Activated T-cell treated with anti-CD3 and anti-CD28 coated beads for 24 hours (primary cell): ENCODE data around the gene CDC34.
A peak's percentile ranks its signal among the peaks of the same experiment; 100 is the strongest.
"Not testable (repeated sequence)": the region's sequence is repeated elsewhere in the genome, so short reads cannot be mapped to it uniquely, and the experiment has no call there.

ENCODE experiments used
- DNase-seq: peaks from one replicate; pipeline ENCODE4 v3.0.0-alpha.2; 2020; ENCODE audit warnings: low read depth

CDC34 gene

GRCh38 chr19:573519-573825 is 41.9 kb downstream of the CDC34 start:
- DNase-seq, result no peak

DNA sequence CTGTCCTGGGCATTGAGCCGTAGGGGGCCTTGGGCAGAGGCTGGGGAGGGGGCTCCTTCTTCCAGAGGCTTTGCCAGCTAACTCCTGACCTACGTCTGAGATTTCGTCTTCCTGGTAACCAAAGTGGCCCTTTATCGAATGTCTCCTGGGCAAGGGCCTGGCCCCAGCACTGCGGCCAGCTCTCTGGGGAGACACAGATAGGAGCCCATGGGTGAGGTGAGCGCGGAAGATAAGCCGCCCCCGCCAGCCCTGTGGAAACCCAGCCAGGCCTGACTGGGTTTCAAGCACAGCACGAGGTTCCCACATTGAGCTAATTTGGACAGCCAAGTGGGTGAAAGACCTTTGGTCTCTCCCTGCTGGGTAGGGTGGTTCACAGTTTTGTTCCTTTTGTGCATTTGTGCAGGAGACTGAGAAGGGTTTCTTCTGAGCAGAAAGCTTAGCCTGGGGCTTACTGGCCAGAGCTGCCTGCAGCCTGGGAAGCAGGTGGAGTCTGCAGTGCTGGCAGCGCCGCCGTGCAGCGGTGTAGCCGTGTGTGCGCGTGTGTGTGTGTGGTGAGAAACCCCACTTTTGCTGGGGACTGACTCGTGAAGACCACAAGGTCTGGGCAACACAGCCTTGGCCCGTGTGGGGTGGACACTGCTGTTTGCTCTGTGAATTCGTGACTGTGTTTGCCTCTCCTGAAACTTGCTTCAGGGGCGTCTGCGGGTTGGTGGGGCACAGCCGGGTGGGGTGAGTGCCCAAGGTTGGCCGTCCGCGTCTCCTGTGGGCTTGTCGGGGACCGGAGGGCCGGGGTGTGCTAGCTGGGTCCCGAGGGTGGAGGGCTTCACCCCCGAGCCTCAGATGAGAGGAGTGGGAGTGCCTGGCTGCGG is 43.3 kb downstream of the CDC34 start:
- no peak for DNase-seq

GRCh38 chr19:575527-576506 is 44.3 kb downstream of the CDC34 start:
- DNase-seq, result no peak

GRCh38 chr19:576768-577438 is 45.3 kb downstream of the CDC34 start:
- DNase-seq, result no peak

DNA sequence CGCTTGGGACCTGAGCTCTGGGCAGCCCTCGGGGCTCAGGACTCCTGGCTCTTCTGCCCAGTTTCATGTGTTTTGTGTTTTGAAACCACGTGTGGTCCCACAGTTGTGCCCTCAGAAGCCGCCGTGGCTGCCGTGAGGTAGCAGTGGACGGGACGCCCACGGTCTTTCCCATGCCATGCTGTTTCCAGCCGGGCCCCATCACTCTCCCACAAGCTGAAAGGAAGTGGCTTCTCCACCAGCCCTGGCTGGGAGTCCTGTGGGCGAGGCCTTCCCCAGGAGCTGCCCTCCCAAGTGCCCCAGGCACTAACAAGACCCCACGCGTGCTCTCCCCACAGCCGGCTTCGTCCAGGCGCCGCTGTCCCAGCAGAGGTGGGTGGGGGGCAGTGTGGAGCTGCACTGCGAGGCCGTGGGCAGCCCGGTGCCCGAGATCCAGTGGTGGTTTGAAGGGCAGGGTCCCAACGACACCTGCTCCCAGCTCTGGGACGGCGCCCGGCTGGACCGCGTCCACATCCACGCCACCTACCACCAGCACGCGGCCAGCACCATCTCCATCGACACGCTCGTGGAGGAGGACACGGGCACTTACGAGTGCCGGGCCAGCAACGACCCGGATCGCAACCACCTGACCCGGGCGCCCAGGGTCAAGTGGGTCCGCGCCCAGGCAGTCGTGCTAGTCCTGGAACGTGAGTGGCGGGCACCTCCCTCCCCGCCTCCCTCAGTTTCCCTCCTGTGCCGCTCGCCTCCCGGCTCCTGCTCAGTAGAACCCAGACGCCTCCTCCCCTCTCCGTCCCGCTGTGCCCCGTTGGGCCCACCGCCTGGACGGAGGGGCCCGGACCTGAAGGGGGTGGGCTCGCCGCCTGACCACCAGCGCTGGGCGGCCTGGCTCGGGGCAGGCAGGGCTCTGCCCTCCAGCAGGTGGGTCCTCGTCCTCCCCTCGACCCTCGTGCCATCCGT is 46.2 kb downstream of the CDC34 start:
- DNase-seq, result no peak

- DNase-seq, result no peak
Observed at GRCh38 chr19:579111-579841, 47.7 kb downstream of the CDC34 start.

GRCh38 chr19:579842-580155 is 48.2 kb downstream of the CDC34 start:
- DNase-seq, result no peak

GRCh38 chr19:580274-580835 is 48.8 kb downstream of the CDC34 start:
- DNase-seq, result no peak

DNA sequence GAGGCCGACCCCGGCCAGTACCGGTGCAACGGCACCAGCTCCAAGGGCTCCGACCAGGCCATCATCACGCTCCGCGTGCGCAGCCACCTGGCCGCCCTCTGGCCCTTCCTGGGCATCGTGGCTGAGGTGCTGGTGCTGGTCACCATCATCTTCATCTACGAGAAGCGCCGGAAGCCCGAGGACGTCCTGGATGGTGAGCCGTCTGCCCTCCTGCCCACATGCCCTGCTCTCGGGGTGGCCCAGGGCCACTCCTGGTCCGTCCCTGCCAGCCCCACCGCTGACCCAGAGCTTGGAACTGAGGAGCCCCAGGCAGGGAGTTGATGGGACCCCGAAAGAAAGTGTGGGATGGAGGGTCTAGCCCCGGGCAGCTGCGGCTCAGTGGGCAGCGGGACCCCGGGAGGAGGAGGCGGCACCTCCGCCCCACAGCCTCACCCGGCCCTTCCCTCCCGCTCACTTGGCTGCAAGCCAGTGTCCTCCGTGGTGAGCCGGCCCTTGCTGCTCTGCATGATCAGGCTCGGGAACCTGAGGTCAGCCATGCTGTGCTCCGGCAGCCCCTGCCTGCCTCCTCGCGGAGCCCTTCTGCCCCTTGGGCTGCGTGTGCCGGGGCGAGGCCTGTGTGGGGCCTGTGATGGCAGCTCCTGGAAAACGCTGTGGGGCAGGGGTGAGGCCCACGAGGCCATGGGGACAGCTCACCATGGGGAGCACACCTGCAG is 50.0 kb downstream of the CDC34 start:
- no peak for DNase-seq

DNA sequence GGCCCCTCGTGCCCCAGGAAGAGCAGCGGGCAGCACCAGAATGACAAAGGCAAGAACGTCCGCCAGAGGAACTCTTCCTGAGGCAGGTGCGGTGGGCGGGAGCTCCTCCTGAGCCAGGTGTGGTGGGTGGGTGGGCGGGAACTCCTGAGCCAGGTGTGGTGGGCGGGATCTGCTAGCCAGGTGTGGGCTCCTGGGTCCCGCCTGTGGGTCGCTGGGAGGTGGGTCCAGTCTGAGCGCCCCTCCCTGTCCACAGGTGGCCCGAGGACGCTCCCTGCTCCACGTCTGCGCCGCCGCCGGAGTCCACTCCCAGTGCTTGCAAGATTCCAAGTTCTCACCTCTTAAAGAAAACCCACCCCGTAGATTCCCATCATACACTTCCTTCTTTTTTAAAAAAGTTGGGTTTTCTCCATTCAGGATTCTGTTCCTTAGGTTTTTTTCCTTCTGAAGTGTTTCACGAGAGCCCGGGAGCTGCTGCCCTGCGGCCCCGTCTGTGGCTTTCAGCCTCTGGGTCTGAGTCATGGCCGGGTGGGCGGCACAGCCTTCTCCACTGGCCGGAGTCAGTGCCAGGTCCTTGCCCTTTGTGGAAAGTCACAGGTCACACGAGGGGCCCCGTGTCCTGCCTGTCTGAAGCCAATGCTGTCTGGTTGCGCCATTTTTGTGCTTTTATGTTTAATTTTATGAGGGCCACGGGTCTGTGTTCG is 51.1 kb downstream of the CDC34 start:
- DNase-seq, result no peak

DNA sequence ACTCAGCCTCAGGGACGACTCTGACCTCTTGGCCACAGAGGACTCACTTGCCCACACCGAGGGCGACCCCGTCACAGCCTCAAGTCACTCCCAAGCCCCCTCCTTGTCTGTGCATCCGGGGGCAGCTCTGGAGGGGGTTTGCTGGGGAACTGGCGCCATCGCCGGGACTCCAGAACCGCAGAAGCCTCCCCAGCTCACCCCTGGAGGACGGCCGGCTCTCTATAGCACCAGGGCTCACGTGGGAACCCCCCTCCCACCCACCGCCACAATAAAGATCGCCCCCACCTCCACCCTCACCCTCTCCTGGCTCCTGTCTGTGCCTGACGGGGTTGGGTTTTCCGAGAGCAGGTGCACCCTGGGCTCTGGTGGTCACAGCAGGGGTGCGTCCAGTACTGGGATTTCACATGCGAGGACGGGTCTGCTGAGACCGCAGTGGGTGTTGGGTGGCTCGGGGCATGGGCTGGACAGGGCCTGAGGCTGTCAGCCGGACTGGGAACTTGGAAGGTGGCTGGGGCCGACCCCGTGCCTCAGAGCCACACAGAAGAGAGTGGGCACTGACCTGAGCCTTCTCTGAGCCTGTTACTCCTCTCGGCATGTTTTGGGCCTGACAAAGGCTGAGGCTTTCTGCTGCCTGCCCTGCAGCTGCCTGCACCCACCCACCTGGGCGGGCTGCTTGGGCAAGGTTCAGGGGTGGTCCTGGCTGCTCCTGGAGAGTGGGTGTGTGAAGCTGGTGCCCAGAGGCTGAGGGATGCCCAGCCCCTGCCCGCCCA is 51.8 kb downstream of the CDC34 start:
- no peak for DNase-seq

- no peak for DNase-seq
Observed at GRCh38 chr19:583968-584239, 52.3 kb downstream of the CDC34 start.

DNA sequence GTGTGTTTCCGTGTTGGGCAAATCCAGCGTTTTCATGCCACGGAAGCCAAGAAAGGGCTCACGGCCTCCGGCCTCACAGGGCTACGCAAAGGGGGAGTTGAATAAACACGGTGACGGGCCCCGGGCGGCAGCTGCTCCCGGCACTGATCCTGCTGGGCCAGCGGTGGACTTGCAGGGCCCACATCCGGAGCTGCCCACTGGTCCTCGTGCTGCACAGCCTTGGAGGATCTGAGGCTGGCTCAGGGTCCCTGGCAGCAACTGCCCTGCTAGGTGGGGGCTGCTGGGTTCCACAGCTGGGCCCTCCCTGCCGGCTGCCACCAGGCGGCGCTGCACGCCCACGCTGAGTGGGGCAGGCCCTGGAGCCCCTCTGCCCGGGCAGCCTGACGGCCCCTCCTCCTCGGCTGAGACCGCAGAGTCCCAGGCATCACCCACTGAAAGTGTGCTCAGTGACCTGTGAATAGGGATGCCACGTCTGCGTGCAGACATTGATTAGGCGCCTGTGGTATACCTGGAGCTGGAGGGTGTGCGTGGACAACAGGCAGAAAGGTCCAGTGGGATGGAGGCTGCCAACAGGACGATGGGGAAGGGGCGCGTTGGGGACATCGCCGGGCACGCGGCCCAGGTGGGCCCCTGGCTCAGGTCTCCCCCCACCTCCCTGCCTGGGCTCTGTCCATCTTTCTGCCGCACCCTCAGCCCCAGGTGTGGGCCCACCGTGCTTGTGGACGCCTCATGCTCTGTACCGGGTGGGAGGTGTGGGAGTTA is 52.9 kb downstream of the CDC34 start:
- peak; percentile 49 for DNase-seq

- not testable (repeated sequence) for DNase-seq
Observed at GRCh38 chr19:585146-585545, 53.6 kb downstream of the CDC34 start.

DNA sequence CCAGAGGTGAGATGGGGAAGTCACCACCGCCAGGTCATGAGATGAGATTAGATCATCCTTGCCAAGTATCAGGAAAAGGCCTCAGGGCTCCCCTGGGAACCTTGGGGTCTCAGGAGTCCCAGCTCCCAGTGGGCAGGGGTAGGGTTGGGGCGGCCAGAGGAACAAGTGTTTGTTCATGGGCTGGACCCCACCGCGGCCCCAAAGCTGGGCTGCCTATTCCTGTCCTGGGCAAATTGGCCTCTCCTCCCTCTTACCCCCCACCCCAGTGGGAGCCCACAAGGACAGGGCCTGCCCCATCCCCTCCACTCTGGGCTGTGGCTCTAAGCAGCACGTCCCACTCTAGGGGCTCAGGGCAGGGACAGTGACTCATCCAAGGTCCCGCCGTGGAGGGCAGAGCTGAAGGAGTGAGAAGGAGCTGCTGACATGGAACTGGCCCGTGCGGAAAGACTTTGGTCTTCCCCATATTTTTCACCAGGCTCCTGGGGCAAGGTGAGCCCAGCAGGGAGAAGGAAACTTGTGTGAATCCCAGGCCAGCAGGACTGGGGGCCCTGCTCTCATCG is 54.1 kb downstream of the CDC34 start:
- no peak for DNase-seq

DNA sequence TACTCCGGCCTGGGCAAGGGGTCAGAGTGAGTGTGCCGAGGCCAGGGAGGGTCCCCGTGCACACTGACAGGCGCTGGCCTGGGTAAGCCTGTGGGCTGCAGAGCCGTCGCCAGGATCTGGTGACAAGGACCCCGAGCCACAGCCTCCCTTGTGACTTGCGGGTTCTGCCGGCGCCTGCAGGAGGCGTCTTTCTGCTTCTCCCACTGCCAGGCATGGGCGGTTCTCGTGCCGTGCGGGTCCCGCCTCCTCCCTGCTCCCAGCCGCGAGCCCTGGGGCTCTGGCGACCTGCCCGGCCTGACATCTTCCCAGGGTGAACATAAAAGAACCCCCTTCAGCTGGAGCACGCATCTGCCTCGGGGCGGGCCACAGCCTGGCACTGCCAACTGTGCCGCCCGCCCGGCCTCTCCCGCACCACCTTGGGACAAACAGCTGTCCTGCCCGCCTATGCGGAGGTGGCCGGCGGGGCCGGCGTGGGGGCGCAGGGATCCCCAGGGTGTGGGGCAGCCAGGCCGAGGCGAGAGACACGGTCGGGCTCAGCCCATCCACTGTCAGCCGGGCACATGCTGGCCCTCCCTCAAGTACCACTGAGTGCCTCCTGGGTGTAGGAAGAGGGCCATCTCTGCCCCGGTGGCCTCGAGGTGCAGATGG is 56.7 kb downstream of the CDC34 start:
- peak; percentile 59 for DNase-seq
